WTC11 (cell line): ENCODE results near the gene CCDC167. TPM values are rescaled to one million over a fixed set of nuclear protein-coding genes. Genes with fewer than 3 reads are reported as not detected.

Experiments
- ATAC-seq: fragments of 200-7000 bp; cut with Tn5 transposase; 2 replicates; pipeline ENCODE4 v1.10.0; 2021; ENCODE audit warnings: mild to moderate bottlenecking, moderate library complexity
- CTCF ChIA-PET: fragments of 300-600 bp; sonication (Branson Sonifier 250); formaldehyde crosslinking; loops from one replicate; lab custom pipeline; 2021; ENCODE audit warnings: antibody characterized with exemption; lab: Charles Lee
- POLR2A ChIA-PET: fragments of 350-600 bp; sonication (Branson Sonifier 250); formaldehyde crosslinking; loops from one replicate; lab custom pipeline; 2021; ENCODE audit warnings: antibody characterized with exemption; lab: Charles Lee
- DNase-seq: peaks from one replicate; pipeline ENCODE4 v3.0.0; 2021; ENCODE audit warnings: low spot score
- H3K27ac Mint-ChIP-seq: 2 replicates; pipeline ENCODE4 v1.8.0; 2021; ENCODE audit warnings: mixed read lengths
- H3K27me3 Mint-ChIP-seq: 2 replicates; pipeline ENCODE4 v1.8.0; 2021; ENCODE audit warnings: low read depth, mild to moderate bottlenecking, moderate library complexity, mixed read lengths
- H3K36me3 Mint-ChIP-seq: 2 replicates; pipeline ENCODE4 v1.8.0; 2021; ENCODE audit warnings: mixed read lengths
- H3K4me1 Mint-ChIP-seq: 2 replicates; pipeline ENCODE4 v1.8.0; 2022; ENCODE audit warnings: mixed read lengths
- H3K4me3 Mint-ChIP-seq: 2 replicates; pipeline ENCODE4 v1.8.0; 2021; ENCODE audit warnings: mild to moderate bottlenecking, moderate library complexity, mixed read lengths
- H3K9me3 Mint-ChIP-seq: 2 replicates; pipeline ENCODE4 v1.8.0; 2021; ENCODE audit warnings: mixed read lengths
- ELF4 ChIP-seq: sonication (generic); formaldehyde crosslinking; IDR thresholded peaks from 2 replicates; pipeline ENCODE4 v1.8.1; 2022; ENCODE audit warnings: low read depth, mild to moderate bottlenecking, moderate library complexity, missing genetic modification reagents
- FOXJ3 ChIP-seq: sonication (generic); formaldehyde crosslinking; IDR thresholded peaks from 2 replicates; pipeline ENCODE4 v1.9.0; 2021; ENCODE audit warnings: missing genetic modification reagents, mild to moderate bottlenecking, borderline replicate concordance
- FOXK1 ChIP-seq: sonication (generic); formaldehyde crosslinking; IDR thresholded peaks from 2 replicates; pipeline ENCODE4 v1.8.0; 2022; ENCODE audit warnings: mild to moderate bottlenecking, moderate library complexity, missing genetic modification reagents
- HMGA2 ChIP-seq: fragments of 250-450 bp; sonication (Bioruptor Pico); IDR thresholded peaks from 2 replicates; pipeline ENCODE4 v1.4.0; 2021; ENCODE audit warnings: mild to moderate bottlenecking, moderate library complexity
- JAZF1 ChIP-seq: fragments of 250-450 bp; sonication (Bioruptor Pico); IDR thresholded peaks from 2 replicates; pipeline ENCODE4 v1.9.0; 2021; ENCODE audit warnings: moderate library complexity, mild to moderate bottlenecking, inconsistent platforms
- MXD4 ChIP-seq: fragments of 250-450 bp; sonication (Bioruptor Pico); IDR thresholded peaks from 2 replicates; pipeline ENCODE4 v1.8.0; 2021; ENCODE audit warnings: mild to moderate bottlenecking, moderate library complexity, borderline replicate concordance
- SMAD3 ChIP-seq: sonication (generic); formaldehyde crosslinking; IDR thresholded peaks from 2 replicates; pipeline ENCODE4 v1.8.0; 2022; ENCODE audit warnings: missing genetic modification reagents, mild to moderate bottlenecking, borderline replicate concordance
- SMAD4 ChIP-seq: sonication (generic); formaldehyde crosslinking; IDR thresholded peaks from 2 replicates; pipeline ENCODE4 v1.8.0; 2022; ENCODE audit warnings: mild to moderate bottlenecking, missing genetic modification reagents
- SOX15 ChIP-seq: fragments of 250-450 bp; sonication (Bioruptor Pico); IDR thresholded peaks from 2 replicates; pipeline ENCODE4 v1.9.0; 2021; ENCODE audit warnings: mild to moderate bottlenecking
- TCF7 ChIP-seq: sonication (generic); formaldehyde crosslinking; IDR thresholded peaks from 2 replicates; pipeline ENCODE4 v1.8.0; 2022; ENCODE audit warnings: mild to moderate bottlenecking, low read depth, missing genetic modification reagents, moderate library complexity
- TEAD4 ChIP-seq: sonication (generic); formaldehyde crosslinking; IDR thresholded peaks from 2 replicates; pipeline ENCODE4 v1.8.0; 2022; ENCODE audit warnings: mild to moderate bottlenecking, missing genetic modification reagents
- ZNF138 ChIP-seq: sonication (generic); formaldehyde crosslinking; conservative IDR thresholded peaks from 2 replicates; pipeline ENCODE4 v1.8.1; 2022; ENCODE audit warnings: mild to moderate bottlenecking, moderate library complexity, missing genetic modification reagents
- ZNF232 ChIP-seq: sonication (generic); formaldehyde crosslinking; IDR thresholded peaks from 2 replicates; pipeline ENCODE4 v1.8.0; 2022; ENCODE audit warnings: mild to moderate bottlenecking, missing genetic modification reagents
- total RNA-seq: library from RNA; stranded (reverse); gene quantifications from 3 replicates; pipeline ENCODE4 v1.2.3, GENCODE V29; 2021
- TF ChIP-seq, protein P1 (sequence below): sonication (generic); formaldehyde crosslinking; IDR thresholded peaks from 2 replicates; pipeline ENCODE4 v1.8.1; 2023; ENCODE audit warnings: mild to moderate bottlenecking, moderate library complexity, missing genetic modification reagents
- TF ChIP-seq, protein P2 (sequence below): sonication (generic); formaldehyde crosslinking; IDR thresholded peaks from 2 replicates; pipeline ENCODE4 v1.8.1; 2022; ENCODE audit warnings: low read depth, missing genetic modification reagents, borderline replicate concordance
- TF ChIP-seq, protein P3 (sequence below): fragments of 250-450 bp; sonication (Bioruptor Pico); IDR thresholded peaks from 2 replicates; pipeline ENCODE4 v1.9.0; 2021; ENCODE audit warnings: mild to moderate bottlenecking
- TF ChIP-seq, protein P4 (sequence below): fragments of 200-600 bp; IDR thresholded peaks from 2 replicates; pipeline ENCODE4 v1.8.0; 2022; ENCODE audit warnings: antibody characterized with exemption
- TF ChIP-seq, protein P5 (sequence below): fragments of 250-450 bp; sonication (Bioruptor Pico); IDR thresholded peaks from 2 replicates; pipeline ENCODE4 v1.9.0; 2021; ENCODE audit warnings: mild to moderate bottlenecking, borderline replicate concordance

The CCDC167 gene
- total RNA-seq, 1 experiment from 2014 or later, result 19.1 TPM

DNA sequence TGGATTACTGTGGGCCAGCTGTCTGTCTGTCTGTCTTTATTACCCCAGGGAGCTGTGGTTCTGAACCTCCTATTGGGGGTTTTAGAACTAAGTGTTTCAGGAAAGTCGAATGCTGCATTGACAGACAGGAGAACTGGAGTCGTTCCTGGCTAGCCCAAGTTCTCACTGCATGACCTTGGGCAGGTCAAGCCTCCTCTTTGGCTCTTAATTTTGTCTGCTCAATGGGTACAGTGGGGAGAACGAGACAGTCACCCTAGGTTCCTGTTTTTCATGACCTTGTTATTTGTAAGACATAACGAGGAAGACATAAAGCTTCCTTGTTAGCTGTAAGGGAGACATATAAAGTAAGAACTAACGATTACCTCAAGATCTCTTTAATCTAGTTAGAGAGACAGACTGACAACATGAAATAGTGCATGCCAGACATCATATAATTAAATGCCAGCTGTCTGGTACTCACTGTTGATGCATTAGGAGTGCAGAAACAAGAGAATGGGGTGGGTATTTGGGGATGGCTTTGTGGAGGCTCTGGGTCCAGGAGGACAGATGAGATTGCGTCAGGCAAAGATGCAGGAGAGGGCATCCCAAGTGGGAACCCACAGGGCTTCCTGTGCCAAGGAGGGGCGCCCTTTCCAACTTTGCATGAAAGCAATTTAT, 3.7 kb upstream of the CCDC167 start:
- H3K4me3 Mint-ChIP-seq, result no peak overlapping the region
- H3K9me3 Mint-ChIP-seq, result peaks cover 11% of the 10 kb centered on the region
- H3K27me3 Mint-ChIP-seq, result peaks cover 15% of the 10 kb centered on the region
- DNase-seq (no peak), ATAC-seq (no peak)
- no peak for TF ChIP-seq TEAD4 (CRISPR knock-in tag)
- TF ChIP-seq SMAD4, result no peak
- TF ChIP-seq, protein P1, sequence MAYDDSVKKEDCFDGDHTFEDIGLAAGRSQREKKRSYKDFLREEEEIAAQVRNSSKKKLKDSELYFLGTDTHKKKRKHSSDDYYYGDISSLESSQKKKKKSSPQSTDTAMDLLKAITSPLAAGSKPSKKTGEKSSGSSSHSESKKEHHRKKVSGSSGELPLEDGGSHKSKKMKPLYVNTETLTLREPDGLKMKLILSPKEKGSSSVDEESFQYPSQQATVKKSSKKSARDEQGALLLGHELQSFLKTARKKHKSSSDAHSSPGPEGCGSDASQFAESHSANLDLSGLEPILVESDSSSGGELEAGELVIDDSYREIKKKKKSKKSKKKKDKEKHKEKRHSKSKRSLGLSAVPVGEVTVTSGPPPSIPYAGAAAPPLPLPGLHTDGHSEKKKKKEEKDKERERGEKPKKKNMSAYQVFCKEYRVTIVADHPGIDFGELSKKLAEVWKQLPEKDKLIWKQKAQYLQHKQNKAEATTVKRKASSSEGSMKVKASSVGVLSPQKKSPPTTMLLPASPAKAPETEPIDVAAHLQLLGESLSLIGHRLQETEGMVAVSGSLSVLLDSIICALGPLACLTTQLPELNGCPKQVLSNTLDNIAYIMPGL (CRISPR knock-in tag), result no peak
- TF ChIP-seq TCF7 (CRISPR knock-in tag), result no peak
- TF ChIP-seq, protein P2, sequence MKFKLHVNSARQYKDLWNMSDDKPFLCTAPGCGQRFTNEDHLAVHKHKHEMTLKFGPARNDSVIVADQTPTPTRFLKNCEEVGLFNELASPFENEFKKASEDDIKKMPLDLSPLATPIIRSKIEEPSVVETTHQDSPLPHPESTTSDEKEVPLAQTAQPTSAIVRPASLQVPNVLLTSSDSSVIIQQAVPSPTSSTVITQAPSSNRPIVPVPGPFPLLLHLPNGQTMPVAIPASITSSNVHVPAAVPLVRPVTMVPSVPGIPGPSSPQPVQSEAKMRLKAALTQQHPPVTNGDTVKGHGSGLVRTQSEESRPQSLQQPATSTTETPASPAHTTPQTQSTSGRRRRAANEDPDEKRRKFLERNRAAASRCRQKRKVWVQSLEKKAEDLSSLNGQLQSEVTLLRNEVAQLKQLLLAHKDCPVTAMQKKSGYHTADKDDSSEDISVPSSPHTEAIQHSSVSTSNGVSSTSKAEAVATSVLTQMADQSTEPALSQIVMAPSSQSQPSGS (CRISPR knock-in tag), result no peak
- TF ChIP-seq, protein P3, sequence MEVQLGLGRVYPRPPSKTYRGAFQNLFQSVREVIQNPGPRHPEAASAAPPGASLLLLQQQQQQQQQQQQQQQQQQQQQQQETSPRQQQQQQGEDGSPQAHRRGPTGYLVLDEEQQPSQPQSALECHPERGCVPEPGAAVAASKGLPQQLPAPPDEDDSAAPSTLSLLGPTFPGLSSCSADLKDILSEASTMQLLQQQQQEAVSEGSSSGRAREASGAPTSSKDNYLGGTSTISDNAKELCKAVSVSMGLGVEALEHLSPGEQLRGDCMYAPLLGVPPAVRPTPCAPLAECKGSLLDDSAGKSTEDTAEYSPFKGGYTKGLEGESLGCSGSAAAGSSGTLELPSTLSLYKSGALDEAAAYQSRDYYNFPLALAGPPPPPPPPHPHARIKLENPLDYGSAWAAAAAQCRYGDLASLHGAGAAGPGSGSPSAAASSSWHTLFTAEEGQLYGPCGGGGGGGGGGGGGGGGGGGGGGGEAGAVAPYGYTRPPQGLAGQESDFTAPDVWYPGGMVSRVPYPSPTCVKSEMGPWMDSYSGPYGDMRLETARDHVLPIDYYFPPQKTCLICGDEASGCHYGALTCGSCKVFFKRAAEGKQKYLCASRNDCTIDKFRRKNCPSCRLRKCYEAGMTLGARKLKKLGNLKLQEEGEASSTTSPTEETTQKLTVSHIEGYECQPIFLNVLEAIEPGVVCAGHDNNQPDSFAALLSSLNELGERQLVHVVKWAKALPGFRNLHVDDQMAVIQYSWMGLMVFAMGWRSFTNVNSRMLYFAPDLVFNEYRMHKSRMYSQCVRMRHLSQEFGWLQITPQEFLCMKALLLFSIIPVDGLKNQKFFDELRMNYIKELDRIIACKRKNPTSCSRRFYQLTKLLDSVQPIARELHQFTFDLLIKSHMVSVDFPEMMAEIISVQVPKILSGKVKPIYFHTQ (CRISPR knock-in tag), result no peak
- no peak for TF ChIP-seq ZNF232 (CRISPR knock-in tag)
- TF ChIP-seq SOX15 (CRISPR knock-in tag), result no peak
- no peak for TF ChIP-seq ELF4 (CRISPR knock-in tag)
- TF ChIP-seq FOXK1 (CRISPR knock-in tag), result no peak
- no peak for TF ChIP-seq HMGA2 (CRISPR knock-in tag)
- TF ChIP-seq FOXJ3 (CRISPR knock-in tag), result no peak
- TF ChIP-seq MXD4, result no peak
- TF ChIP-seq JAZF1 (CRISPR knock-in tag), result no peak
- no peak for TF ChIP-seq ZNF138 (CRISPR knock-in tag)
- TF ChIP-seq, protein P4, sequence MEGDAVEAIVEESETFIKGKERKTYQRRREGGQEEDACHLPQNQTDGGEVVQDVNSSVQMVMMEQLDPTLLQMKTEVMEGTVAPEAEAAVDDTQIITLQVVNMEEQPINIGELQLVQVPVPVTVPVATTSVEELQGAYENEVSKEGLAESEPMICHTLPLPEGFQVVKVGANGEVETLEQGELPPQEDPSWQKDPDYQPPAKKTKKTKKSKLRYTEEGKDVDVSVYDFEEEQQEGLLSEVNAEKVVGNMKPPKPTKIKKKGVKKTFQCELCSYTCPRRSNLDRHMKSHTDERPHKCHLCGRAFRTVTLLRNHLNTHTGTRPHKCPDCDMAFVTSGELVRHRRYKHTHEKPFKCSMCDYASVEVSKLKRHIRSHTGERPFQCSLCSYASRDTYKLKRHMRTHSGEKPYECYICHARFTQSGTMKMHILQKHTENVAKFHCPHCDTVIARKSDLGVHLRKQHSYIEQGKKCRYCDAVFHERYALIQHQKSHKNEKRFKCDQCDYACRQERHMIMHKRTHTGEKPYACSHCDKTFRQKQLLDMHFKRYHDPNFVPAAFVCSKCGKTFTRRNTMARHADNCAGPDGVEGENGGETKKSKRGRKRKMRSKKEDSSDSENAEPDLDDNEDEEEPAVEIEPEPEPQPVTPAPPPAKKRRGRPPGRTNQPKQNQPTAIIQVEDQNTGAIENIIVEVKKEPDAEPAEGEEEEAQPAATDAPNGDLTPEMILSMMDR, result no peak
- TF ChIP-seq SMAD3 (CRISPR knock-in tag), result no peak
- TF ChIP-seq, protein P5, sequence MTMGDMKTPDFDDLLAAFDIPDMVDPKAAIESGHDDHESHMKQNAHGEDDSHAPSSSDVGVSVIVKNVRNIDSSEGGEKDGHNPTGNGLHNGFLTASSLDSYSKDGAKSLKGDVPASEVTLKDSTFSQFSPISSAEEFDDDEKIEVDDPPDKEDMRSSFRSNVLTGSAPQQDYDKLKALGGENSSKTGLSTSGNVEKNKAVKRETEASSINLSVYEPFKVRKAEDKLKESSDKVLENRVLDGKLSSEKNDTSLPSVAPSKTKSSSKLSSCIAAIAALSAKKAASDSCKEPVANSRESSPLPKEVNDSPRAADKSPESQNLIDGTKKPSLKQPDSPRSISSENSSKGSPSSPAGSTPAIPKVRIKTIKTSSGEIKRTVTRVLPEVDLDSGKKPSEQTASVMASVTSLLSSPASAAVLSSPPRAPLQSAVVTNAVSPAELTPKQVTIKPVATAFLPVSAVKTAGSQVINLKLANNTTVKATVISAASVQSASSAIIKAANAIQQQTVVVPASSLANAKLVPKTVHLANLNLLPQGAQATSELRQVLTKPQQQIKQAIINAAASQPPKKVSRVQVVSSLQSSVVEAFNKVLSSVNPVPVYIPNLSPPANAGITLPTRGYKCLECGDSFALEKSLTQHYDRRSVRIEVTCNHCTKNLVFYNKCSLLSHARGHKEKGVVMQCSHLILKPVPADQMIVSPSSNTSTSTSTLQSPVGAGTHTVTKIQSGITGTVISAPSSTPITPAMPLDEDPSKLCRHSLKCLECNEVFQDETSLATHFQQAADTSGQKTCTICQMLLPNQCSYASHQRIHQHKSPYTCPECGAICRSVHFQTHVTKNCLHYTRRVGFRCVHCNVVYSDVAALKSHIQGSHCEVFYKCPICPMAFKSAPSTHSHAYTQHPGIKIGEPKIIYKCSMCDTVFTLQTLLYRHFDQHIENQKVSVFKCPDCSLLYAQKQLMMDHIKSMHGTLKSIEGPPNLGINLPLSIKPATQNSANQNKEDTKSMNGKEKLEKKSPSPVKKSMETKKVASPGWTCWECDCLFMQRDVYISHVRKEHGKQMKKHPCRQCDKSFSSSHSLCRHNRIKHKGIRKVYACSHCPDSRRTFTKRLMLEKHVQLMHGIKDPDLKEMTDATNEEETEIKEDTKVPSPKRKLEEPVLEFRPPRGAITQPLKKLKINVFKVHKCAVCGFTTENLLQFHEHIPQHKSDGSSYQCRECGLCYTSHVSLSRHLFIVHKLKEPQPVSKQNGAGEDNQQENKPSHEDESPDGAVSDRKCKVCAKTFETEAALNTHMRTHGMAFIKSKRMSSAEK (CRISPR knock-in tag), result no peak
- POLR2A ChIA-PET, result no interaction called here
- no peaks in the 10 kb centered on the region for H3K36me3 Mint-ChIP-seq
- CTCF ChIA-PET, result interaction anchor here (0.6 kb wide), 1 partner anchor 226 kb away, joined by 3 read pairs; no protein-coding TSS in a partner anchor
- H3K4me1 Mint-ChIP-seq, result peaks cover 38% of the 10 kb centered on the region
- no peak overlapping the region for H3K27ac Mint-ChIP-seq
